Common myeloid progenitor, CD34-positive (primary cell): Measurements from ENCODE around the gene PSMC5.

Experiments used
- CTCF ChIA-PET: fragments of 350-600 bp; sonication (Branson Sonifier 250); formaldehyde crosslinking; loops from one replicate; lab custom pipeline; 2021; ENCODE audit warnings: antibody characterized with exemption; lab: Charles Lee
- POLR2A ChIA-PET: fragments of 350-600 bp; sonication (Branson Sonifier 250); formaldehyde crosslinking; loops from one replicate; lab custom pipeline; 2021; ENCODE audit warnings: antibody characterized with exemption; lab: Charles Lee
- DNase-seq, 3 donors: peaks; one replicate each; pipeline versions ENCODE4 v3.0.0 to v3.0.0-alpha.2; 2013
- H3K27ac ChIP-seq, 2 experiments: 1 replicate in 1 of 2; 2 replicates in 1 of 2; pipeline ENCODE4 v1.7.0; 2013; ENCODE audit warnings: inconsistent platforms in 2 of 2, low read length in 2 of 2, mild to moderate bottlenecking in 2 of 2, low read depth in 1 of 2, moderate library complexity in 1 of 2; ENCODE audit not compliant: severe bottlenecking in 2 of 2, insufficient read depth in 1 of 2, poor library complexity in 1 of 2
- H3K27me3 ChIP-seq, 5 experiments: replicated peaks in 2 of 5; 1 replicate in 3 of 5; 2 replicates in 2 of 5; pipeline versions ENCODE4 v1.6.1 to v1.7.0; 2013; ENCODE audit warnings: low read length in 4 of 5, mild to moderate bottlenecking in 2 of 5, moderate library complexity in 2 of 5, inconsistent platforms in 1 of 5; ENCODE audit not compliant: insufficient read depth in 5 of 5, control insufficient read depth in 4 of 5
- H3K36me3 ChIP-seq, 4 experiments: 1 replicate in 2 of 4; 2 replicates in 2 of 4; pipeline versions ENCODE4 v1.6.1 to v1.7.0; 2013; ENCODE audit warnings: low read length in 3 of 4, control low read depth in 1 of 4, mild to moderate bottlenecking in 1 of 4; ENCODE audit not compliant: control insufficient read depth in 4 of 4, insufficient read depth in 4 of 4
- H3K4me1 ChIP-seq, 4 experiments: 1 replicate in 3 of 4; 2 replicates in 1 of 4; pipeline versions ENCODE4 v1.6.1 to v1.7.1; 2013; ENCODE audit warnings: low read length in 3 of 4, mild to moderate bottlenecking in 3 of 4, control low read depth in 1 of 4, inconsistent platforms in 1 of 4, moderate library complexity in 1 of 4; ENCODE audit not compliant: control insufficient read depth in 4 of 4, insufficient read depth in 4 of 4; ENCODE audit errors: control extremely low read depth in 1 of 4
- H3K4me3 ChIP-seq, 7 experiments: 1 replicate in 4 of 7; 2 replicates in 3 of 7; pipeline versions ENCODE4 v1.5.1 to v1.7.0; 2013; ENCODE audit warnings: mild to moderate bottlenecking in 7 of 7, low read length in 6 of 7, moderate library complexity in 6 of 7, inconsistent platforms in 2 of 7, low read depth in 2 of 7, control low read depth in 1 of 7; ENCODE audit not compliant: insufficient read depth in 4 of 7, control insufficient read depth in 1 of 7; ENCODE audit errors: extremely low read depth in 1 of 7
- H3K9me3 ChIP-seq, 5 experiments: 1 replicate in 4 of 5; 2 replicates in 1 of 5; pipeline versions ENCODE4 v1.6.1 to v1.7.1; 2013; ENCODE audit warnings: low read length in 4 of 5, mild to moderate bottlenecking in 2 of 5, inconsistent platforms in 1 of 5, low read depth in 1 of 5, moderate library complexity in 1 of 5; ENCODE audit not compliant: control insufficient read depth in 4 of 5, insufficient read depth in 2 of 5; ENCODE audit errors: control extremely low read depth in 1 of 5
- WGBS: methylation state at CpG from one replicate; pipeline ENCODE4 v1.1.5; 2013; ENCODE audit not compliant: insufficient coverage; 5-methylcytosine and 5-hydroxymethylcytosine counted together

Gene PSMC5

DNA sequence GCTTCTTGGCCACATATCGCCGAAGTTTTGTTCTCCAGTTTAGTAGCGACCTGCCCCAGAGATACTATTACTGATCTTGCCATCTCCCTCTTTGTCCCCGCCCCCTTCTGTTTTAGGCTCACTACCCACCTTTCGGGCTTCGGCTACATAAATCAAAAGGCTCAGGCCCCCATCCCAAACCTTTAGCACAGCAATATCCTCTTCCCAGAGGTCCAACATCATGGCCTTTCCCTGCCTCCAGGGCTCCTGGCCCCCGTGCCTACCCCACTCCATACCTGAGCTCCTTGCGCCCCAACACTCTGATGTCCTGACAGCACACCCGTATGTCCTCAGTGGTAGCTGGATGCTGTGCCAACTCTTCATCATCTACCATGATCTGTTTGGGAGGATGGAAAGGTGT, 2.9 kb upstream of the PSMC5 start:
- H3K9me3 ChIP-seq = no peaks in the 10 kb centered on the region
- no peak overlapping the region for H3K27ac ChIP-seq
- H3K4me1 ChIP-seq = peaks cover 11 to 30% (median 17%) of the 10 kb centered on the region in 4 experiments
- ChIA-PET POLR2A (interaction anchor here (1.1 kb wide), 1 partner anchor 25 kb away, joined by 4 read pairs; no protein-coding TSS in a partner anchor), CTCF (interaction anchor here (0.9 to 1.8 kb wide), 5 partner anchors 10 to 126 kb away, joined by 3 to 8 read pairs (median 4); no protein-coding TSS in a partner anchor)
- no peaks in the 10 kb centered on the region for H3K27me3 ChIP-seq
- no peak overlapping the region for H3K4me3 ChIP-seq
- peaks cover 21 to 72% (median 52%) of the 10 kb centered on the region in 4 experiments for H3K36me3 ChIP-seq
- WGBS = 98% methylated on average over 7 of the region's 9 CpGs
- DNase-seq = no peak

DNA sequence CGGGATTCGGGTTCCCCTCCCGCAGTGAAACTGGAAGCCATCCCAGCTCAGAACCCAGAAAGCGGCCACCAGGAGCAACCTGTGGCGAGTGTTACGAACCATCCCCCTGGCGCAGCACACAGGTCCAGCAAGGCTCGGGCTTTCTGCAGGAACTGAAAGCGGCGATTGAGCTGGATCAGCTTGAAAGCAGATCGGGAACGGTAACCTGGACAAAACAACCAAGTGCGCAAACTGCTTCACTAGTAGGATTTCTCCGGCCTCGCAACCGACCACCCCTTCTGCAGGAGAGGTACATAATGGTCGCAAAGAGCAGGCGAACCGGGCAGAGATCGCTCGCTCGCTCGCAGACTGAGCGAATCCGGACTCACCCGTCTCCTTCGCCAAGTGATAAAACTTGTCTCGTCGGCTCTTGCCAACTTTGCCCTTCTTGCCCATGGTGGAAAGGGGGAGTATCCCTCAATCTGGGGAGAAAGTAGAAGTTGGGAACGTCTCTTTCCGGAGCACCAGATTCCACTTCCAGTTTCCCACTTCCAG, 696 bp upstream of the PSMC5 start:
- Histone ChIP-seq H3K27ac (peak overlapping the region; percentile 93 to 98), H3K4me3 (peak overlapping the region; percentile 91 to 99 (median 96)), H3K27me3 (no peaks in the 10 kb centered on the region), H3K36me3 (peaks cover 13 to 73% (median 52%) of the 10 kb centered on the region in 4 experiments), H3K4me1 (peaks cover 13 to 31% (median 24%) of the 10 kb centered on the region in 4 experiments), H3K9me3 (no peaks in the 10 kb centered on the region)
- ChIA-PET POLR2A (interaction anchor here (1.0 to 1.1 kb wide), 2 partner anchors 10 to 53 kb away, joined by 3 to 5 read pairs; partner anchors contain the start of genes CCDC47 and DDX42), CTCF (interaction anchor here (1.0 to 1.4 kb wide), 4 partner anchors 12 to 125 kb away, joined by 3 read pairs; no protein-coding TSS in a partner anchor)
- no peak for DNase-seq
- 2% methylated on average over 21 of the region's 31 CpGs for WGBS

DNA sequence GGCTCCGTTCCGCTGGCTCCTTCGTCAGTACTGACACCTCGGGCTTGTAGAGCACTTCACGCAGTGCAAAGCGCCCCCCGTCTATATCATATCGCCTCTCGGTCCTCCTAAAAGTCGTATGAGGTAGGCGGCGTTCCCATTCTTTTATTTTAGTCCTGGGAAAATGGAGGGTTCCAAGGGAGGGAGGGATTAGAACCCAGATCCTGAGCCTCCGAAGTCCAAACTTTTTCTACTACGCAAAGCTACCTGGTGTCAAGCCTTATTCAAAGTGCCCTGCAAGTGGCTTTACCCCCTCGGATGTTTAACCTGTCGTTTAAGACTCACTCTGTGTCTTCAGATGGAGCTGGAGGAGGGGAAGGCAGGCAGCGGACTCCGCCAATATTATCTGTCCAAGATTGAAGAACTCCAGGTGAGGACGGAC, 580 bp downstream of the PSMC5 start:
- no peak for DNase-seq
- Histone ChIP-seq H3K4me1 (peaks cover 13 to 38% (median 28%) of the 10 kb centered on the region in 4 experiments), H3K9me3 (no peaks in the 10 kb centered on the region), H3K27ac (peak overlapping the region; percentile 93 to 98), H3K36me3 (peaks cover 5 to 73% (median 54%) of the 10 kb centered on the region in 4 experiments), H3K4me3 (peak overlapping the region; percentile 91 to 99 (median 96)), H3K27me3 (no peaks in the 10 kb centered on the region)
- ChIA-PET POLR2A (interaction anchor here (0.7 to 1.0 kb wide), 2 partner anchors 18 to 54 kb away, joined by 3 read pairs; partner anchors contain the start of gene DDX42), CTCF (interaction anchor here (0.7 to 6.1 kb wide), 6 partner anchors 11 to 92 kb away, joined by 3 to 51 read pairs (median 4); no protein-coding TSS in a partner anchor)
- 2% methylated on average over 17 of the region's 19 CpGs for WGBS

DNA sequence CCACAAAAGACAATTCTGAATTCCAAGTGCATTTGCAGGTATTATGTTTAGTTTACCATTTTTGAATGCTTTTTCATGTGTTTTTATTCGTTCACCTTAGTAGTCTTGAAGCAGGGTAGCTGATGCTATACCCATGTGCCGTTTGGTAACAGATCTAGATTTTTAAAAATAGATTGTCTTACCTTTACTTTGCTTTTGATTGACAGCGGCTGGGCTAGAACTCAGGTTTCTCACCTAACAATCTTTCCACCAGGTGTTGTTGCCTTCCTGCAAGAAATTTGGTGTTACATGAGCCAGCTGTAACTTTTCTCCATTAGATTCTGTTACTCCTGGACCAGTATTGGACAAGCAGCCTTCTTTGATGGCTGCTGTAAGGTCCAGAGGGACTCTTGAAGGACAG, 1.7 kb downstream of the PSMC5 start:
- H3K4me1 ChIP-seq = peaks cover 13 to 38% (median 28%) of the 10 kb centered on the region in 4 experiments
- WGBS = 100% methylated on average over 3 of the region's 3 CpGs
- ChIA-PET CTCF (interaction anchor here (1.3 to 6.1 kb wide), 5 partner anchors 10 to 131 kb away, joined by 3 to 51 read pairs (median 10); no protein-coding TSS in a partner anchor), POLR2A (interaction anchor here (0.7 to 1.1 kb wide), 2 partner anchors 10 to 55 kb away, joined by 3 read pairs; no protein-coding TSS in a partner anchor)
- no peaks in the 10 kb centered on the region for H3K27me3 ChIP-seq
- no peak overlapping the region for H3K27ac ChIP-seq
- peak overlapping the region in 1 of 7 experiments; percentile 95 for H3K4me3 ChIP-seq
- peaks cover 5 to 75% (median 55%) of the 10 kb centered on the region in 4 experiments for H3K36me3 ChIP-seq
- no peaks in the 10 kb centered on the region for H3K9me3 ChIP-seq
- no peak for DNase-seq

DNA sequence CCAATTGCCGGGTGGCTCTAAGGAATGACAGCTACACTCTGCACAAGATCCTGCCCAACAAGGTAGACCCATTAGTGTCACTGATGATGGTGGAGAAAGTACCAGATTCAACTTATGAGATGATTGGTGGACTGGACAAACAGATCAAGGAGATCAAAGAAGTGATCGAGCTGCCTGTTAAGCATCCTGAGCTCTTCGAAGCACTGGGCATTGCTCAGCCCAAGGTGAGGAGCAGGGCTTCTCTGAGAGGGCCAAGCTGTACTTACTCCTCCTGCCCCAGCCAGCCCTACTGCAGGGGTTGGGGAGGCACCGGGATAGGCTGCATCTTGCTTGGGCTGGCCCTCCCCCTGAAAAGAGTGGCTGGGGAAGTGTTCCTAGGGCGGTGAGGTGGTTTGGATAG, 3.0 kb downstream of the PSMC5 start:
- Histone ChIP-seq H3K9me3 (no peaks in the 10 kb centered on the region), H3K27ac (no peak overlapping the region), H3K4me3 (no peak overlapping the region), H3K4me1 (peaks cover 13 to 48% (median 35%) of the 10 kb centered on the region in 4 experiments), H3K27me3 (no peaks in the 10 kb centered on the region), H3K36me3 (peaks cover 2 to 73% (median 51%) of the 10 kb centered on the region in 4 experiments)
- no peak for DNase-seq
- CTCF ChIA-PET = interaction anchor here (0.8 to 6.1 kb wide), 7 partner anchors 9 to 133 kb away, joined by 3 to 51 read pairs (median 7); no protein-coding TSS in a partner anchor
- POLR2A ChIA-PET = interaction anchor here (0.6 kb wide), 1 partner anchor 673 kb away, joined by 3 read pairs; no protein-coding TSS in a partner anchor
- WGBS = 100% methylated on average over 4 of the region's 5 CpGs

DNA sequence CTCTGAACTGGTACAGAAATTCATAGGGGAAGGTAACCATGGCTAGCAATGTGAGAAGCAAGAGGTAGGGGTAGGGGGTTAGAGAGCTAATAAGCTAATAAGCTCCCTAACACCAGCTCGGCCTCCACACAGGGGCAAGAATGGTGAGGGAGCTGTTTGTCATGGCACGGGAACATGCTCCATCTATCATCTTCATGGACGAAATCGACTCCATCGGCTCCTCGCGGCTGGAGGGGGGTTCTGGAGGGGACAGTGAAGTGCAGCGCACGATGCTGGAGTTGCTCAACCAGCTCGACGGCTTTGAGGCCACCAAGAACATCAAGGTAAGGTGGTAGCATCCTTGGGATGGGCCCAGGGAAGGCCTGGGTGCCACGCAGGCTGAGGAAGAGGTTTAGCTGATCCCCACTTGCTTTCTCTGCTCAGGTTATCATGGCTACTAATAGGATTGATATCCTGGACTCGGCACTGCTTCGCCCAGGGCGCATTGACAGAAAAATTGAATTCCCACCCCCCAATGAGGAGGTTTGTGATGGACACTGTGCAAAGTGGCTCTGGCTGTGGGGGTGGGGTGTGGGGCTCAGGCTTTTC, 3.8 kb downstream of the PSMC5 start:
- WGBS = 93% methylated on average over 12 of the region's 15 CpGs
- ChIA-PET POLR2A (no interaction called here), CTCF (interaction anchor here (1.0 to 6.1 kb wide), 9 partner anchors 8 to 133 kb away, joined by 3 to 51 read pairs (median 6); no protein-coding TSS in a partner anchor)
- Histone ChIP-seq H3K4me3 (no peak overlapping the region), H3K27ac (peak overlapping the region in 1 of 2 experiments; percentile 37), H3K9me3 (no peaks in the 10 kb centered on the region), H3K4me1 (peaks cover 11 to 46% (median 33%) of the 10 kb centered on the region in 4 experiments), H3K27me3 (no peaks in the 10 kb centered on the region), H3K36me3 (peaks cover 2 to 74% (median 53%) of the 10 kb centered on the region in 4 experiments)
- no peak for DNase-seq
